ENCODE measurements around the gene CTNNA3.
A peak's percentile ranks its signal among the peaks of the same experiment; 100 is the strongest.
"Not testable (repeated sequence)": the region's sequence is repeated elsewhere in the genome, so short reads cannot be mapped to it uniquely, and the experiment has no call there.

CTNNA3 gene

GRCh38 chr10:66414943-66415342 is 1281.1 kb downstream of the CTNNA3 start:
- no peak for DNase-seq

- DNase-seq = no peak
Measured at GRCh38 chr10:66405566-66405965, 1290.4 kb downstream of the CTNNA3 start.

DNA sequence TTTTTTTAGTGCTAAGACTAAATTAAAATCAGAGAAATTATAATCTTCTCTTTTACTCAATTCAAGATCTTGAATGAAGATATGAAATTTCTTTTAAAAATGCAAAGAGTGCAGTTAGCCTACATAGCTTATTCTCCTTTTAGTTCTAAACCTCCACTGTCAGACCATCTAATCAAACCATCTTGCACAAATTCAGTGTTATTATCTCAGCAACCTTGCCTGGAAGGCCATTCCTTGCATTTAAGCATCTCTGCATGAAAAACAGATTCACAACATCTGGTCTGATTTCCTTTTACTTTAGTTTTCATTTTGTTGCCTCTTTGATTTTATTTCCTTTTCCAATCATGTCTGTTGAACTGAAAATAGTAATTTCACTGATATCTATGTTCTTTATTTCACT is 1297.3 kb downstream of the CTNNA3 start:
- no peak for DNase-seq

- no peak for DNase-seq
Measured at GRCh38 chr10:66394342-66395063, 1301.5 kb downstream of the CTNNA3 start.

DNA sequence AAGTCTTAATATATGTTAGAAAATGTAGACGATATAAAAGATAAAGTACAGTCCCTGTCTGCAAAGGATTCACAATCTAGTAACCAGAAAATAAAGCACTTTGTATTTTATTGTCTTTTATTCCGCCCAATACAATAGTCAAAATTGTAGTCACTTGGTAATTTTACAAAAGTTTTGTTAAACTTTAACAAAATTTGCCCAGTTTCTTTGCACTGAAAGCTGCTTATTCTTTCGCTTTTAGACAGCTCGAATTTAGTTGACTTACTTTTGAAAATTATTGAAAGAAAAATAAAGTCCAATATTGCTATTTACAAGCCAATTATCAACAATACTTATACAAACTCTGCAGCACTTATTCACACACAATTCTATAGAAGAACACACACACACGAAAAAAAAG is 1305.1 kb downstream of the CTNNA3 start:
- no peak for DNase-seq

GRCh38 chr10:66381045-66381444 is 1315.0 kb downstream of the CTNNA3 start:
- no peak for DNase-seq

DNA sequence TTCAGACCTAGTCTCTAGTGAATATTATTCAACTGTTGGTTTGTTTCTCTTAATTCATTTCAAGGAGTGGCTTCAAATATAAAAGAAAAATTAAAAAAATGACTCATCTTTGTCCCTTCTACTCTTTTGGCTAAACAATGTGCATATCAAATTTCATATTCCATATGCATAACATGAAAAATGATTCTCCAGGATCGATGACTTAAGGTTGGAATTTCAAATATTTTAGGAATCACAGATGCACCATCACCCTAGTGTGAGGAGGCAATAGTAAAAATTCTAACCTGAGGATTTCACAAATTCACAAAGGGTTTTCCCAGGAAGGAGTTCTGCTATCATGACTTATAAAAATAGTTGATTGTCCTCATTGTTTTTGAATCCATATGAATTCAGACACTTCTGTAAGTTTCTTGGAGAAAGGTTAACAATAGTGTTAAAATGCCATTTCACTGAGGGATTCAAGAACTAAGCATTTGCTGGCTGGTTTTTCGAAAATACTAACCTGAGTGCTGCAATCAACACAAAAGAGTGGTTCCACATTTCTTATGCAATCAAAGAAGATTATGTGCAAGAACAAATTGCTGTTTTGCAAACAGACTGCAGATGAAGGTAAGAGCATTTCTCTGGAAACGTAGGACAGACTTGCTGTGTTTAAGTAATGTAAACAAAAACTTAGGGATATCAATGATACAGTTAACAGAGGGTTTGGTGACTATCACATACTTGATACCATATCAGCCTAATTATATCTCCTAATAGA is 1317.7 kb downstream of the CTNNA3 start:
- no peak for DNase-seq

DNA sequence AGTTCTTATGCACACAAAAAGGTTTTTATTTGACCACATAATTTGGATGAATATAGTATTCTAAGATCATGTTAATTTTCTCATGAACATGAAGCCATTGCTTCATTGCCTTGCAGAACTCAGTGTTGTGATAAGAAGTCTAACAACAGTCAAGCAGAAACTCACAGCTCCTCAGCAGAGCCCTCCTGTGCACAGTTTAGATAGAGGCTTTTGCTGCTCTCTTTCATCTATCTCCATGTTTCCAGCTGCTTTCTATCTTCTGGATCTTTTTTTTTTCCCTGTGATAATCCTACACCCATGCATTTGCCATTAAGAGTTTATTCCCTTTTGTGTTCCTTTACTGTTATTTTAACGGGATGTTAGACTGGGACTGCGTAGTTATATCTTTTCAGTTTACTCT is 1327.8 kb downstream of the CTNNA3 start:
- no peak for DNase-seq

DNA sequence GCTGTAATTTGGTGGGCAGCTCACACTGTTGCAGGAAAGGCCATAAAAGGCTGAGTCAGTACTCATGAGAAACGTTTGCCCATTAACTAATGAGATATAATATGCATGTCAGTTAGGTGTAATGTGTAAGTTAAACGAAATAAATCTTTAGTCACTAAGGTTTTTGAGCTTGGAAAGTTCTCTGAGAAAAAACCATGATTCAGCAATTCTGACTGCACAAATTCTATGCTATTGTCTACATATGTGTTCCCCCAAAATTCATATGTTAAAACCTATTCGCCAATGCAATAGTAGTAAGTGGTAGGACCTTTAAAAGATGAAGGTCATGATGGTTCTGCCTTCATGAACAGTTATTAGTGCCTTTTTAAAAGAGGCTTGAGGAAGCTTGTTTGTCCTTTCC is 1329.8 kb downstream of the CTNNA3 start:
- no peak for DNase-seq

DNA sequence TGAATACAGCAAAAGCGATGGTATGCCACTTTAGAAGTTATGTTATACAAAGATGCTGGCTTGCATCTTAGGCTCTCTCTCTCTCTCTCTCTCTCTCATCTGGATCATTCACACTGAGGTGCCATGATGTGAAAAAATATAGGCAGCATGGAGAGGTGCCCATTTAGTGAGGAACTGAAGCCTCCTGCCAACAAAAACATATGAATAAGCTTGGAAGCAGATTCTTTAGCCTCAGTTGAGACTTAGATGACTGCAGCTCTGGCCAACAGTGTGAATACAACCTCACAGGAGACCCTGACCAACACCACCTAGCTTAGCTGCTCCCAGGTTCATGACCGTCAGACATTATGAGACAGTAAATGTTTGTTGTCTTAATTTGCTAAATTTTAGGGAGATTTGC is 1330.3 kb downstream of the CTNNA3 start:
- DNase-seq = no peak

- no peak for DNase-seq
Measured at GRCh38 chr10:66362522-66362921, 1333.5 kb downstream of the CTNNA3 start.

DNA sequence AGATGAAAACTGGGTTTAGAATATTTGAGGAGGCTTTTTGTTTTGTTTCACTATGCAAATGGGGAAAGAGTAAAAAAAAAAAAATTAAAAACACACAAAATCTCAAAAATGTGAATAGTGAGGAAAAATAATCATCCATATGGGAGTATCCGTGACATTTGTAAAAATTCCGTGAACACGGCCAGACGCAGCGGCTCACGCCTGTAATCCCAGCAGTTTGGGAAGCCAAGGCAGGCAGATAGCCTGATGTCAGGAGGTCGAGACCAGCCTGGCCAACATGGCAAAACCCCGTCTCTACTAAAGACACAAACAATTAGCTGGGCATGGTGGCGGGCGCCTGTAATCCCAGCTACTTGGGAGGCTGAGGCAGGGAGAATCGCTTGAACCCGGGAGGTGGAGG is 1342.2 kb downstream of the CTNNA3 start:
- not testable (repeated sequence) for DNase-seq

GRCh38 chr10:66353422-66353821 is 1342.6 kb downstream of the CTNNA3 start:
- DNase-seq = peak in 2 of 56 donors; percentile 0 to 15

- no peak for DNase-seq
Measured at GRCh38 chr10:66350622-66351399, 1345.2 kb downstream of the CTNNA3 start.

- DNase-seq = no peak
Measured at GRCh38 chr10:66349726-66350125, 1346.3 kb downstream of the CTNNA3 start.

GRCh38 chr10:66349076-66349475 is 1346.9 kb downstream of the CTNNA3 start:
- no peak for DNase-seq

GRCh38 chr10:66337211-66337610 is 1358.8 kb downstream of the CTNNA3 start:
- DNase-seq = no peak

GRCh38 chr10:66336791-66337190 is 1359.2 kb downstream of the CTNNA3 start:
- no peak for DNase-seq

GRCh38 chr10:66335753-66336152 is 1360.2 kb downstream of the CTNNA3 start:
- DNase-seq = not testable (repeated sequence)

DNA sequence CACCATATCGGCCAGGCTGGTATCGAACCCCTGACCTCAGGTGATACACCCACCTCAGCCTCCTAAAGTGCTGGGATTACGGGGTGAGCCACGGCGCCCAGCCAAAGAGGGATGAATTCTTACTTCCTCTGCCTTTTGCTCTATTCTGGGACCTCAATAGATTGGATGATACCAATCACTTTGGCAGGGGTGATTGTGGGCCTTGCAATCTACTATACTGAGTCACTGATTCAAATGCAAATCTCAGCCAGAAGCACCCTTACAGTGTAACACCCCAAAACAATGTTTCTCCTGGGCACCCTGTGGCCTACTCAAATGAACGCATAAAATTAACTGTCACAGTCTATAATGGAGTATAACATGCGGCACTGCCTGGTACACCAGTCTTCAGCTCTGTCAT is 1366.8 kb downstream of the CTNNA3 start:
- no peak for DNase-seq

- no peak for DNase-seq
Measured at GRCh38 chr10:66326876-66327275, 1369.1 kb downstream of the CTNNA3 start.

DNA sequence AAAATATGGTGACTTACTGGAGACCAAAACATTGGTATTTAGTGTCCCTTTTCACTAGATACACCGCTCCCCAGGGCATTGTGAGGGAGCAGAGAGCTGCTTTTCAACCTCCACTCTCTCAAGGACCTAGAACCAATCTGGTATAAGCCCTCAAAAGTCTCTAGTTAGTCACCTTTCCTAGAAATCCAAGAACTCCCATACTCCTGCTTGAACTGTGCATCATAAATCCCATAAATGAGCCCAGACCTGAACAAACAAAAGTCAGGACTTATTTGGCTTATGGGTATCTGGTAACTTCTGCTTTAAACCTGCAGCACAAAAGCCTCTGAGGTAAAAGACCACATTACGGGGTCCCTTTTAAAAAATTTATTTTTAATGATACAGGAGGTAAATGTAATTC is 1373.2 kb downstream of the CTNNA3 start:
- DNase-seq = no peak
